ENCODE data around the gene CST11. TPM values are rescaled to one million over a fixed set of nuclear protein-coding genes. Genes with fewer than 3 reads are reported as not detected.
A peak's percentile ranks its signal among the peaks of the same experiment; 100 is the strongest.

Gene CST11
- total RNA-seq, 1 experiment from 2014 or later: not detected

GRCh38 chr20:23453549-23454543 is 1.2 kb upstream of the CST11 start:
- no peak for DNase-seq (ENCODE audit: low spot score)

DNA sequence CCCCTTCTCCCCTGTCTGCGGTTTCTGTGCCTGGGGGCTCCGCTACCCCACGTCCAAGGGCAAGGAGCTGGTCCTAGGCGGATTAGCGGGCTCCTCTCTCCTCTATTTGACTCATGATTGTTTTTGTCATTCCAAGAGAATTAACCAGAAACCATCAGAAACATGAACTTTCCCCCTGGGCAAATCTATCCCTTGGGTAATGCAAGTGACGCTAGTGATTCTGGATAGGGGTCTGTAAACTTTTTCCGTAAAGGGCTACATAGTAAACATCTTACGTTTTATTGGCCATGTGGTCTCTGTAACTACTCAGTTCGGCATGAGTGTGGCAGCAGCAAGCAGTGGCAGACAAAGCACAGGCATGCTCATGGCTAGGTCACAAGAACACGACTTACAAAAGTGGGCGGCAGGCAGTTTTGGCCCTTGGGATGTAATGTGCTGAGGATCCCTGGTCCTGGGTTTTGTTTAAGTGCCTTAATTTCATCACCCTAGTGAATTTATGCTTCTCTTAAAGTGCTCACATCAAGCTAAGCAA is 654 bp downstream of the CST11 start:
- no peak for DNase-seq (ENCODE audit: low spot score)

DNA sequence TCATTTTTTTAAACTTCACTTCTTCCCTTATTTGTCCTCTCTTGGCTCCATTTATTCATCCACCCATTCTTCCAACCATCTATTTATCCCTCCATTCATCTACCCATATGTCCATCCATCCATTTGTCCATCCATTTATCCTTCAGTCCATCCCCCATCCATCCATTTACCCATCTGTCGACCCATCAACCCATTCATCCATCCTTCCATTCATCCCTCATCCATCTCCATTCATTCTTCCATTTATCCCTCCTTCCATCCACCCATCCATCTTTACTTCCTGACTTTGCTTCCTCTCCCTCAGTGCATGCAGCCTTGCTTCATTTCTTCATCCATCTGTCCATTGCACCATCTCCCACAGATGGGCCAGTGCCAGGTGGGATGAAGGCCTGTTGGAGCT is 1.8 kb downstream of the CST11 start:
- DNase-seq (ENCODE audit: low spot score): no peak

- DNase-seq (ENCODE audit: low spot score): no peak
Measured at GRCh38 chr20:23449421-23449820, 3.3 kb downstream of the CST11 start.

- no peak for DNase-seq (ENCODE audit: low spot score)
Measured at GRCh38 chr20:23448167-23448566, 4.5 kb downstream of the CST11 start.

GRCh38 chr20:23446505-23446904 is 6.2 kb downstream of the CST11 start:
- DNase-seq (ENCODE audit: low spot score): no peak

- peak; percentile 63 for DNase-seq (ENCODE audit: low spot score)
Measured at GRCh38 chr20:23445596-23446217, 7.0 kb downstream of the CST11 start.

GRCh38 chr20:23444859-23445258 is 7.8 kb downstream of the CST11 start:
- no peak for DNase-seq (ENCODE audit: low spot score)

DNA sequence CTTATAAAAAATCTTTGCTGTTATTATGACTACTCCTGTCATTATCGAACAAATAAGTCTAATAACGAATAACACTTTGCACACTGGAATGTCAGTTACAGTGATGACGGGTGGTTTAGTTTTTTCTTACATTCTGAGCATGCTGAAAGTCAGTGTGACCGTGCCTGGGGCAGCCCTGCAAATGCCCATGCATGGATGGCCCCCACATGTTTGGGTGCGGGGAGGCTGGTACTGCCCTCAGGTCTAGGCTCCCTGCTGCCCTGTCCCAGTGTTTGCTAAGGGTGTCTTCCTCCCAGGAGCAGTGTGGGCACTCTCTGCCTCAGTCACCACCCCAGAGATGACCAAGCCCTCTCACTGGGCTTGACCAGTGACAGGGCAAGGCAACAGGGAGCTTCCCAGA is 10.2 kb downstream of the CST11 start:
- DNase-seq (ENCODE audit: low spot score): no peak

GRCh38 chr20:23441850-23442313 is 10.8 kb downstream of the CST11 start:
- DNase-seq (ENCODE audit: low spot score): peak; percentile 71

- DNase-seq (ENCODE audit: low spot score): no peak
Measured at GRCh38 chr20:23440004-23440403, 12.7 kb downstream of the CST11 start.

- DNase-seq (ENCODE audit: low spot score): no peak
Measured at GRCh38 chr20:23438661-23439060, 14.0 kb downstream of the CST11 start.

DNA sequence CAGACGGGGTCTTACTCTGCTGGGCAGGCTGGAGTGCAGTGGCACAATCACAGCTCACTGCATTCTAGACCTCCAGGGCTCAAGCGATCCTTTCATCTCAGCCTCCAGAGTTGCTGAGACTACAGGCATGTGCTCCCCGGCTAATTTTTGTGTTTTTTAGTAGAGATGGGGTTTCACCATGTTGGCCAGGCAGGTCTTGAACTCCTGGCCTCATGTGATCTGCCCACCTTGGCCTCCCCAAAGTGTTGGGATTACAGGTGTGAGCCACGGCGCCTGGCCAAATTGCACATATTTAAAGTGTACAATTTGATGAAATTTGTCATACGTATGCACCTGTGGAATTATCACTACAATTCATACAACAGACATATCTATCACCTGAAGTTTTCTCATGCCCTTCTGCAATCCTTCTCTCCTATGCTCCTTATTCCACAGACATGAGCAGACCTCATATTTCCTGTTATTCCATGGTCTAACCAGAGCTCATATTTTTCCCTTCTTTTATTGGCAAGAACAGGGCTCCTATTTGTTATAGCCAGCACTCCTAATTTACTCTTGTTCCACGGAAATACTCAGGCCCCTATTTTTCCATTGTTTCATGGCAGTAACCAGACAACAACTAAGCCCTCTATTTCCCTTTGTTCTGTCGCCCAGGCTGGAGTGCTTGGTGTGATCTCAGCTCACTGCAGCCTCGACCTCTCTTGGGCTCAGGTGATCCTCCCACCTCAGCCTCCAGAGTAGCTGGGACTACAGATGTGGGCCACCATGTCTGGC is 15.4 kb downstream of the CST11 start:
- DNase-seq (ENCODE audit: low spot score): no peak

DNA sequence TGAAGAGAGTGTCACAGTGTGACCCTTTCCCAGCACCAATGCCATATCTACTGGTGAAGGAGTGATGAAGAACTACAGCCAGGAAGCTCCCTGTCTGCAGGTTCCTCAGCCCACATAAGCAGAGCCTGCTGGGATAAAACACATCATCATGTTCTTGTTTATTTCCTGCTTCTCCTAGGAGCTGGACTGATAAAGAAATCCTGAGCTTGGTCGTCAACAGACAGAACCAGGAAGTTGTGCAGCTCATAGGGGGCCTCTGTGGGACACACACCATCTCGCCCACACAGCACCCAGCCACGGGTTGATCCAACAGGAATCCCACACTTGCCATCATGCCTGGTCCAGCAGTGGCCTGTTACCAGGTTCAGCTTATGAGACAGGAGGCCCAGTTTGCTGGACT is 16.0 kb downstream of the CST11 start:
- no peak for DNase-seq (ENCODE audit: low spot score)

GRCh38 chr20:23435626-23436539 is 16.8 kb downstream of the CST11 start:
- no peak for DNase-seq (ENCODE audit: low spot score)

DNA sequence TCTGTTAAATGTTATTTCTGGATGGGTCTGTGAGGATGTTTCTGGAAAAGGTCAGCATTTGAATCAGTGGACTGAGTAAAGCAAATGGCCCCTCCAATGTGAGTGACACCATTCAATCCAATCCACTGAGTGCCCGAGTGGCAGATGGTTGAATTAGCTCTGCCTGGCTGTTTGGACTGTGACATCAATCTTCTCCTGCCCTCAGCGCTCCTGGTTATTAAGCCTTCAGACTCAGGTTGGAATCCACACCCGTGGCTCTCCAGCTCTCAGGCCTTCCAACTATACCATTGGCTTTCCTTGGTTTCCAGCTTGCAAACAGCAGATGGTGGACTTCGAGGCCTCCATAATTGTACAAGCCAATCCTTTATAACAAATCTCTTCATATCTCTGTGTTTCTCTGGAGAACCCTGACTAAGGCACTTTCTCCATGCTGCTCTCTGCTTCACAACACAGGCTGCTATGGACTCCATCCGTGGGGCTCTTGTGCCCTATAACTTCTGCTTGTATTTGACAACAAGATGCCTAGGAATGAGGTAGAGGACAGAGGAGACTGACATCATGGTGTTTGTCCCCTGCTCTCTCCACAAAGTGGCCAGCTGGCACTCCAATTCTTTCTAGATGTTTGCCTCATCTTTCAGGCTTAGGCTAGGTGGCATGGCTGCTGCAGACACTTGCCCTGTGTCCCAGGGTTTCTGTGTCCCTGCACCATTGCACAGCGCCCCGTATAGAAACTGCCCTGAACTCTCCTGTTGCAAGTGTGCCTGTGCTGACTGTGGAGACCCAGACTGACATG is 18.0 kb downstream of the CST11 start:
- DNase-seq (ENCODE audit: low spot score): no peak

- no peak for DNase-seq (ENCODE audit: low spot score)
Measured at GRCh38 chr20:23433628-23434027, 19.0 kb downstream of the CST11 start.

GRCh38 chr20:23425129-23425528 is 27.5 kb downstream of the CST11 start:
- no peak for DNase-seq (ENCODE audit: low spot score)

DNA sequence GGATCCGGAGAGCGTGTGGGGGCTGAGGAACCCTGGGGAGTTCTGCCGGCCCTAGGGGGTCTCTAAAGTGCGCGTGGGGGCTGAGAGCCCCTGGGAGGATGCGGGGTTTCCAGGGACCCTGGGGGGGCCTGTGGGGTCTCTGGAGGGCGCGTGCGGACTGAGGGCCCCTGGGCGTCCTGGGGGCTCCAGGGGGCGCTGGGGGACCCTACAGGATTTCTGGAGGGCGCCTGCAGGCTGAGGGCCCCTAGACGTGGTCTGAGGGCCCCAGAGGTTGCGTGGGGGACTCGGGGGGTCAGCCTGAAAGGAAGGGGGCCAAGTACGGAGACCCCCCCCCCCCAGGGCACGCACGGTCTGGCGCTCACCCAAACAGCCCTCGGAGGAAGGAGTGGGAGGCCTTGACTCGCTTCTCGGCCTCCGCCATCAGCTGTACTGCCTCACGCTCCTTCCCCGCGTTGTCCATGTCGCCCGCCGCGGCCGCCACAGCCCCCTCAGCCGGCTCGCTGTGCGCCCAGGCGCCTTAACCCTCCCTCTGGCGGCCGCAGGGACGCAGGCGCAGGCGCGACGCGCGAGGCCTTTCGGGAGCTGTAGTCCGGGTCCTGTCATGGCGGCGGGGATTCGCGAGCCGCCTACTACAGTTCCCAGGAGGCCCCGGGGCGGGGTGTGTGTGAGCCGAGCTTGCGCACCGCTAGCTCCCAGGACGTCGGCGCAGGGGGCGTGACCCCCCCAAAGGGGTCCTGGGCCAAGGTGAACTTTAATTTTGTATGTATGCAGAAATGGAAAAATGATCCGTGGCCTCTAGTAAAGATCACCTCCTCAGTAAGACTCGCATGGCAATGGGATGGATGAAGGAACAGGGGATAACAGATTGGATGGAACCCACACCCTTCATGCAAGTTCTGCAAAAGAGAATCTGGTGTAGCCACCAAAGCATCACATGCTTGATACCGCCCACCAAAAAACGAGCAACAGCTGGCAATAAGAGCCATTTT is 31.4 kb downstream of the CST11 start, which contains the start of gene NAPB:
TSS of gene NAPB (minus strand) at position 546 of the 989 bp plus-strand sequence. CDS start at position 460, 86 bp downstream.
- peak; percentile 80 for DNase-seq (ENCODE audit: low spot score)

All from A172 (cell line).